ENCODE data around the gene KCTD13.
A peak's percentile ranks its signal among the peaks of the same experiment; 100 is the strongest.

Gene KCTD13

DNA sequence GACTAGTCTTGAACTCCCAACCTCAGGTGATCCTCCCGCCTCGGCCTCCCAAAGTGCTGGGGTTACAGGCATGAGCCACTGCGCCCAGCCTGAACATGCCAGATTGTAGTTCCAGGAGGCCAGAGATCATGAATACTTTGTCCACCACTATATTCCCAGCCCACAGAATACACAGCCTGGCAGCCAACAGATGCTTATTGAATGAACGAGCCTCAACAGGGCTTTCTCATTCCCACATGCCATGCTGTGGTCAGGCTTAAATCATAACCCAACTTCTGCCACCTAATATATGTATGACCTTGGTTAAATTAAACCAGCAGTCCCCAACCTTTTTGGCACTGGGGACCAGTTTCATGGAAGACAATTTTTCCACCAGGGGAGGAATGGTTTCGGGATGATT lies 32.7 kb upstream of the KCTD13 start:
- H3K27ac ChIP-seq (ENCODE audit: extremely low read depth, low read depth, low read length) = no peak overlapping the region
- CTCF ChIA-PET = interaction anchor here (0.6 to 3.5 kb wide), 3 partner anchors 12 to 751 kb away, joined by 3 to 16 read pairs (median 4); no protein-coding TSS in a partner anchor
- H3K36me3 ChIP-seq (ENCODE audit: control insufficient read depth in 2 of 2, insufficient read depth in 1 of 2, low read length in 2 of 2) = no peaks in the 10 kb centered on the region
- POLR2A ChIA-PET = no interaction called here
- 0 out of 2 replicates have a peak, but pooled peaks cover 3% of the 10 kb centered on the region for H3K4me1 ChIP-seq (ENCODE audit: control insufficient read depth, insufficient read depth, low read length)
- H3K9me3 ChIP-seq (ENCODE audit: control insufficient read depth, insufficient read depth, low read depth, low read length) = no peaks in the 10 kb centered on the region
- no peak overlapping the region for H3K4me3 ChIP-seq (ENCODE audit: low read depth, low read length)
- TF ChIP-seq, protein P1, sequence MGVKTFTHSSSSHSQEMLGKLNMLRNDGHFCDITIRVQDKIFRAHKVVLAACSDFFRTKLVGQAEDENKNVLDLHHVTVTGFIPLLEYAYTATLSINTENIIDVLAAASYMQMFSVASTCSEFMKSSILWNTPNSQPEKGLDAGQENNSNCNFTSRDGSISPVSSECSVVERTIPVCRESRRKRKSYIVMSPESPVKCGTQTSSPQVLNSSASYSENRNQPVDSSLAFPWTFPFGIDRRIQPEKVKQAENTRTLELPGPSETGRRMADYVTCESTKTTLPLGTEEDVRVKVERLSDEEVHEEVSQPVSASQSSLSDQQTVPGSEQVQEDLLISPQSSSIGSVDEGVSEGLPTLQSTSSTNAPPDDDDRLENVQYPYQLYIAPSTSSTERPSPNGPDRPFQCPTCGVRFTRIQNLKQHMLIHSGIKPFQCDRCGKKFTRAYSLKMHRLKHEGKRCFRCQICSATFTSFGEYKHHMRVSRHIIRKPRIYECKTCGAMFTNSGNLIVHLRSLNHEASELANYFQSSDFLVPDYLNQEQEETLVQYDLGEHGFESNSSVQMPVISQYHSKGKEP (tag by site-specific recombination; IDR thresholded peaks at IDR 0.05) = no peak
- TF ChIP-seq ZNF670 (tag by site-specific recombination; IDR thresholded peaks at IDR 0.05; ENCODE audit: low read depth) (no peak), ZBTB20 (tag by site-specific recombination; IDR thresholded peaks at IDR 0.05) (no peak)

DNA sequence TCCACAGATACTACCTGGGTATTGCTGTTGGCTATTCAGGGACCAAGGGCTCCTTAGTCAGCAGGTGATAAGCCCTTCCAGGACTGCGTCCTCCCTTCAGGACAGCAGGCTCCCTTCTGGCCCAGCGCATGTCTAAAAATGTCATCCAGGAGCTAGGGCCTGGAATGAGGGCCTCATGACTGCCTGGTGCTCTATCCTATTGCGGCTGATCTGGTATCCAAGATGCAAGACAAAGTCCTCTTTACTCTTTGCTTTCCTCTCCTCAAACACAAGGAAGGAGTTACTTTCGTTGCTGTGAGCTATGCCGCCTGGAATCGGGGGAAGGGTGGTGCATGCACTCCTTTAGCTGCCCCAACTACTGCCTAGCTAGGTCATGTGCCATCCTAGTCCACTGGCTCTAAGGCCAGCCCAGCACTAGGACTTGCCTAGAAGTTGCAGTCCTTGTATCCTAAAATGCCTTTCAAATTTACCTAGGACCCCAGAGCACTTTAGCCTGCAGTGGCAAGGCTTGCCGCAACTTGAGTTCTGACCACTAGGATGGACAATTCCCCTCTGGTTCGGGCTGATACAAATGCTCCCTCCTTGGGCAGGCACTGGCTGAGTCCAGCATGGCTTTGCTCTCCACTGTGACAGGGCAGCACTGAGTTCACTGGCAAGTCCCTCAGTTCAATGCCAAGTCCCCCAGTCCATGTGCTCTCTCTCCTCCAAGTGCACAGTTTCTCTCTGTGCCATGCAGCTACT lies 25.8 kb upstream of the KCTD13 start:
- no peaks in the 10 kb centered on the region for H3K4me1 ChIP-seq (ENCODE audit: control insufficient read depth, insufficient read depth, low read length)
- H3K9me3 ChIP-seq (ENCODE audit: control insufficient read depth, insufficient read depth, low read depth, low read length) = no peaks in the 10 kb centered on the region
- no peaks in the 10 kb centered on the region for H3K36me3 ChIP-seq (ENCODE audit: control insufficient read depth in 2 of 2, insufficient read depth in 1 of 2, low read length in 2 of 2)
- CTCF ChIA-PET = interaction anchor here (1.3 kb wide), 1 partner anchor 10 kb away, joined by 8 read pairs; the partner anchor contains the start of gene TMEM219
- H3K27ac ChIP-seq (ENCODE audit: extremely low read depth, low read depth, low read length) = no peak overlapping the region
- POLR2A ChIA-PET = interaction anchor here (2.0 kb wide), 1 partner anchor 10 kb away, joined by 7 read pairs; the partner anchor contains the start of gene TMEM219
- TF ChIP-seq ZNF335 (tag by site-specific recombination; conservative IDR thresholded peaks at IDR 0.05) = peak; percentile 39; the same call in 1 of the 2 replicates
- TF ChIP-seq, protein P2, sequence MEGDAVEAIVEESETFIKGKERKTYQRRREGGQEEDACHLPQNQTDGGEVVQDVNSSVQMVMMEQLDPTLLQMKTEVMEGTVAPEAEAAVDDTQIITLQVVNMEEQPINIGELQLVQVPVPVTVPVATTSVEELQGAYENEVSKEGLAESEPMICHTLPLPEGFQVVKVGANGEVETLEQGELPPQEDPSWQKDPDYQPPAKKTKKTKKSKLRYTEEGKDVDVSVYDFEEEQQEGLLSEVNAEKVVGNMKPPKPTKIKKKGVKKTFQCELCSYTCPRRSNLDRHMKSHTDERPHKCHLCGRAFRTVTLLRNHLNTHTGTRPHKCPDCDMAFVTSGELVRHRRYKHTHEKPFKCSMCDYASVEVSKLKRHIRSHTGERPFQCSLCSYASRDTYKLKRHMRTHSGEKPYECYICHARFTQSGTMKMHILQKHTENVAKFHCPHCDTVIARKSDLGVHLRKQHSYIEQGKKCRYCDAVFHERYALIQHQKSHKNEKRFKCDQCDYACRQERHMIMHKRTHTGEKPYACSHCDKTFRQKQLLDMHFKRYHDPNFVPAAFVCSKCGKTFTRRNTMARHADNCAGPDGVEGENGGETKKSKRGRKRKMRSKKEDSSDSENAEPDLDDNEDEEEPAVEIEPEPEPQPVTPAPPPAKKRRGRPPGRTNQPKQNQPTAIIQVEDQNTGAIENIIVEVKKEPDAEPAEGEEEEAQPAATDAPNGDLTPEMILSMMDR (tag by site-specific recombination; IDR thresholded peaks at IDR 0.05) = 0 out of 2 replicates have a peak, but pooled peaks have one; percentile 9
- no peak for TF ChIP-seq KLF8 (tag by site-specific recombination; IDR thresholded peaks at IDR 0.05)
- TF ChIP-seq RBAK (tag by site-specific recombination; IDR thresholded peaks at IDR 0.05) = no peak
- no peak overlapping the region for H3K4me3 ChIP-seq (ENCODE audit: low read depth, low read length)

DNA sequence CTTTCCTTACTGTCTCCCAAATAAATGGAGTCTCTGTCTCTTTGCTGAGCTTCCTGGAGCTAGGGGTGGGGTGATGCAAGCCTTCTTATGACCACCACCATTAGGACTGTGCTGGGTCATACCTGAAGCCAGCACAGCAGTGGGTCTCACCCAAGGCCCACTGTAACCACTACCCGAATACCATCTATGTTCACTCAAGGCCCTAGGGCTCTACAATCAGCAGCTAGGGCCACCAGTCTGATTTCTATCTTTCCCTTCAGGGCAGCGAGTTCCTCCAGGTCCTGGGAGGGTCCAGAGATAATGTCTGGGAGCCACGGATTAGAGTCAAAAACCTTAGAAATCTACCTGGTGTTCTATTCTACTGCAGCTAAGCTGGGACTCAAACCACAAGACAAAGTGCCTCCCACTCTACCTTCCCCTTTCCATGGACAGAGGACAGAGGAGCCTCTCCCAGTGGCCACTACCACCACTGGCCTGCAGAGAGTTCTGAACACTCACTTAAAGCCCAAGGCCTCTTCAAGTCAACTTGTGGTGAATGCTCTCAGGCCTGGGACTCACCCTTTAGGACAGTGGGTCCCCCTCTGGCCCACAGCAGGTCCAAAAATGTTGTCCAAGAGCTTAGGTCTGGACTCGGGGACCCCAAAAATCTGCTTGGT lies 24.9 kb upstream of the KCTD13 start:
- Histone ChIP-seq H3K36me3 (ENCODE audit: control insufficient read depth in 2 of 2, insufficient read depth in 1 of 2, low read length in 2 of 2) (no peaks in the 10 kb centered on the region), H3K27ac (ENCODE audit: extremely low read depth, low read depth, low read length) (no peak overlapping the region), H3K4me1 (ENCODE audit: control insufficient read depth, insufficient read depth, low read length) (no peaks in the 10 kb centered on the region), H3K4me3 (ENCODE audit: low read depth, low read length) (no peak overlapping the region), H3K9me3 (ENCODE audit: control insufficient read depth, insufficient read depth, low read depth, low read length) (no peaks in the 10 kb centered on the region)
- TF ChIP-seq ZNF214 (tag by site-specific recombination; IDR thresholded peaks at IDR 0.05; ENCODE audit: borderline replicate concordance) (no peak), ZNF350 (tag by site-specific recombination; IDR thresholded peaks at IDR 0.05) (no peak), ZNF324 (tag by site-specific recombination; IDR thresholded peaks at IDR 0.05) (no peak), ZBTB17 (tag by site-specific recombination; IDR thresholded peaks at IDR 0.05) (no peak), ZNF785 (tag by site-specific recombination; IDR thresholded peaks at IDR 0.05) (no peak), ZNF24 (tag by site-specific recombination; IDR thresholded peaks at IDR 0.05) (no peak), ZNF837 (tag by site-specific recombination; IDR thresholded peaks at IDR 0.05) (no peak), ZXDB (tag by site-specific recombination; IDR thresholded peaks at IDR 0.05) (no peak)
- TF ChIP-seq, protein P3, sequence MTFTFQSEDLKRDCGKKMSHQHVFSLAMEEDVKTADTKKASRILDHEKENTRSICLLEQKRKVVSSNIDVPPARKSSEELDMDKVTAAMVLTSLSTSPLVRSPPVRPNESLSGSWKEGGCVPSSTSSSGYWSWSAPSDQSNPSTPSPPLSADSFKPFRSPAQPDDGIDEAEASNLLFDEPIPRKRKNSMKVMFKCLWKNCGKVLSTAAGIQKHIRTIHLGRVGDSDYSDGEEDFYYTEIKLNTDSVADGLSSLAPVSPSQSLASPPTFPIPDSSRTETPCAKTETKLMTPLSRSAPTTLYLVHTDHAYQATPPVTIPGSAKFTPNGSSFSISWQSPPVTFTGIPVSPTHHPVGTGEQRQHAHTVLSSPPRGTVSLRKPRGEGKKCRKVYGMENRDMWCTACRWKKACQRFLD (tag by site-specific recombination; IDR thresholded peaks at IDR 0.05) = no peak
- CTCF ChIA-PET = interaction anchor here (0.6 to 1.3 kb wide), 2 partner anchors 11 to 81 kb away, joined by 3 to 8 read pairs; partner anchors contain the start of gene TMEM219
- POLR2A ChIA-PET = interaction anchor here (1.5 to 2.0 kb wide), 2 partner anchors 11 to 22 kb away, joined by 5 to 7 read pairs; partner anchors contain the start of genes TAOK2 and TMEM219
